Testis (tissue), 2 donors: ENCODE data around the gene KCNQ1.

Experiments used
- CTCF ChIP-seq, 3 experiments: fragments of 450-650 bp in 2 of 3; fragments of 200-600 bp in 1 of 3; sonication (generic) in 1 of 3; IDR thresholded peaks; one replicate each; pipeline ENCODE4 v1.5.1; 2016 to 2019; ENCODE audit warnings: antibody characterized with exemption in 3 of 3, mild to moderate bottlenecking in 2 of 3, moderate library complexity in 1 of 3
- POLR2A ChIP-seq: fragments of 450-650 bp; IDR thresholded peaks from one replicate; pipeline ENCODE4 v1.6.1; 2017; ENCODE audit warnings: antibody characterized with exemption, mild to moderate bottlenecking, moderate library complexity

GRCh38 chr11:2529173-2529572 is 84.4 kb downstream of the KCNQ1 start:
- no peak for TF ChIP-seq CTCF (IDR thresholded peaks at IDR 0.05)
- no peak for TF ChIP-seq POLR2A
